Mesothelial cell of epicardium (in vitro differentiated cells): ENCODE results near the gene RLN3. TPM values are rescaled to one million over a fixed set of nuclear protein-coding genes. Genes with fewer than 3 reads are reported as not detected.
"Not testable (repeated sequence)": the region's sequence is repeated elsewhere in the genome, so short reads cannot be mapped to it uniquely, and the experiment has no call there.

Experiments
- DNase-seq, 2 experiments: peaks; one replicate each; pipeline ENCODE4 v3.0.0; 2021; ENCODE audit warnings: low spot score in 2 of 2; ENCODE audit not compliant: unreplicated experiment in 2 of 2
- H3K27ac Mint-ChIP-seq: 2 replicates; pipeline ENCODE4 v1.8.0; 2021; ENCODE audit warnings: mixed read lengths
- H3K27me3 Mint-ChIP-seq: 2 replicates; pipeline ENCODE4 v1.8.0; 2021; ENCODE audit warnings: low read depth, mixed read lengths
- H3K36me3 Mint-ChIP-seq: 2 replicates; pipeline ENCODE4 v1.8.0; 2021; ENCODE audit warnings: mixed read lengths
- H3K4me1 Mint-ChIP-seq: 2 replicates; pipeline ENCODE4 v1.8.0; 2021; ENCODE audit warnings: mixed read lengths
- H3K4me3 Mint-ChIP-seq: 2 replicates; pipeline ENCODE4 v1.8.0; 2021; ENCODE audit warnings: mild to moderate bottlenecking, moderate library complexity, mixed read lengths
- H3K9me3 Mint-ChIP-seq: 2 replicates; pipeline ENCODE4 v1.8.0; 2021; ENCODE audit warnings: mixed read lengths
- CTCF ChIP-seq: fragments of 200-600 bp; sonication (generic); IDR thresholded peaks from one replicate; pipeline ENCODE4 v1.5.0; 2021; ENCODE audit warnings: antibody characterized with exemption; ENCODE audit not compliant: unreplicated experiment
- total RNA-seq: library from RNA; stranded (reverse); gene quantifications from 3 replicates; pipeline ENCODE4 v1.2.1, GENCODE V29; 2021

Gene RLN3
- total RNA-seq, 1 donor from 2014 or later = not detected

- peak within 1 kb of the TSS; percentile 97 for H3K4me3 Mint-ChIP-seq
- DNase-seq = peak; percentile 99 to 100
- no peak for TF ChIP-seq CTCF
- peak within 1 kb of the TSS; percentile 99 for H3K27ac Mint-ChIP-seq
- H3K4me1 Mint-ChIP-seq = peaks cover 14% of the 10 kb centered on the region
- H3K36me3 Mint-ChIP-seq = no peaks in the 10 kb centered on the region
- no peaks in the 10 kb centered on the region for H3K9me3 Mint-ChIP-seq
- H3K27me3 Mint-ChIP-seq = no peaks in the 10 kb centered on the region
Observed at GRCh38 chr19:14006085-14006765, 21.7 kb upstream of the RLN3 start, which contains the start of gene RFX1. Gene RFX1, minus strand, starts transcription at chr19:14006320. Its CDS starts 12,477 bp downstream, at chr19:13993843.

- peak; percentile 84 to 93 for DNase-seq
- no peak for TF ChIP-seq CTCF
- Mint-ChIP-seq H3K9me3 (no peaks in the 10 kb centered on the region), H3K36me3 (no peaks in the 10 kb centered on the region), H3K27ac (peak overlapping the region; percentile 99), H3K4me3 (peak overlapping the region; percentile 97), H3K27me3 (no peaks in the 10 kb centered on the region), H3K4me1 (peaks cover 14% of the 10 kb centered on the region)
Observed at GRCh38 chr19:14006766-14007562, 21.0 kb upstream of the RLN3 start.

DNA sequence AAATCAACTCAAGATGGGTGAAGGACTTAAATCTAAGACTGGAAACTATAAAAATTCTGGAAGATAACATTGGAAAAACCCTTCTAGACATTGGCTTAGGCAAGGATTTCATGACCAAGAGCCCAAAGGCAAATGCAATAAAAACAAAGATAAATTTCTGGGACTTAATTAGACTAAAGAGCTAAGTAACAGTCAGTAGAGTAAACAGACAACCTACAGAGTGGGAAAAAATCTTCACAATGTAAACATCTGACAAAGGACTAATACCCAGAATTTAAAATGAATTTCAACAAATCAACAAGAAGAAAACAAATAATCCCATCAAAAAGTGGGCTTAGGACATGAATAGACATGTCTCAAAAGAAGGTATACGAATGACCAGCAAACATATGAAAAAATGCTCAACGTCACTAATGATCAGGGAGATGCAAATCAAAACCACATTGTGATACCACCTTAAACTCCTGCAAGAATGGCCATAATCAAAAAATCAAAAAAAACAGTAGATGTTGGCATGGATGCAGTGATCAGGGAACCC lies 15.5 kb upstream of the RLN3 start:
- Mint-ChIP-seq H3K9me3 (peaks cover 7% of the 10 kb centered on the region), H3K4me3 (no peak overlapping the region), H3K27me3 (no peaks in the 10 kb centered on the region), H3K27ac (no peak overlapping the region), H3K4me1 (peaks cover 3% of the 10 kb centered on the region), H3K36me3 (no peaks in the 10 kb centered on the region)
- no peak for TF ChIP-seq CTCF
- DNase-seq = no peak

GRCh38 chr19:14015524-14016035 lies 12.4 kb upstream of the RLN3 start:
- Mint-ChIP-seq H3K4me1 (no peaks in the 10 kb centered on the region), H3K9me3 (peaks cover 7% of the 10 kb centered on the region), H3K36me3 (no peaks in the 10 kb centered on the region), H3K27me3 (no peaks in the 10 kb centered on the region), H3K4me3 (no peak overlapping the region), H3K27ac (no peak overlapping the region)
- no peak for DNase-seq
- TF ChIP-seq CTCF = no peak

GRCh38 chr19:14019100-14019499 lies 8.8 kb upstream of the RLN3 start:
- Mint-ChIP-seq H3K4me1 (peaks cover 6% of the 10 kb centered on the region), H3K4me3 (no peak overlapping the region), H3K27me3 (no peaks in the 10 kb centered on the region), H3K27ac (no peak overlapping the region), H3K36me3 (no peaks in the 10 kb centered on the region), H3K9me3 (no peaks in the 10 kb centered on the region)
- TF ChIP-seq CTCF = no peak
- no peak for DNase-seq

DNA sequence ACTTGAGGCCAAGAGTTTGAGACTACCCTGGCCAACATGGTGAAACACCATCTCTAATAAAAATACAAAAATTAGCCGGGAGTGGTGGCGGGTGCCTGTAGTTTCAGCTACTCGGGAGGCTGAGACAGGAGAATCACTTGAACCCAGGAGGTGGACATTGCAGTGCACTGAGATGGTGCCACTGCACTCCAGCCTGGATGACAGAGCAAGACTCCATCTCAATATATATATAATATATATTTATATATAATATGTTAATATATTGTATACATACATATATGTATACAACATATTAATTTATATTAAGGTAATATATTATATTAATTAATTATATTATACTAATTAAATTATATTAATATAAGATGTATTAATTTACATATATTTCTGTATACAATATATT lies 8.2 kb upstream of the RLN3 start:
- H3K4me3 Mint-ChIP-seq, H3K27me3 Mint-ChIP-seq, DNase-seq, H3K27ac Mint-ChIP-seq, H3K9me3 Mint-ChIP-seq, H3K4me1 Mint-ChIP-seq, H3K36me3 Mint-ChIP-seq: not testable (repeated sequence)
